MM.1S (cell line): ENCODE data around the gene PLD4.

ENCODE experiments used
- DNase-seq: peaks from one replicate; pipeline ENCODE4 v3.0.0-alpha.2; 2015
- H2AFZ ChIP-seq: fragments of 300-600 bp; sonication (generic); 2 replicates; pipeline ENCODE4 v1.6.0; 2016; ENCODE audit warnings: antibody characterized with exemption, low read length
- H3F3A ChIP-seq: fragments of 300-600 bp; sonication (generic); 2 replicates; pipeline ENCODE4 v1.6.1; 2016; ENCODE audit warnings: mild to moderate bottlenecking, antibody characterized with exemption, low read length, moderate library complexity, mixed read lengths; ENCODE audit not compliant: insufficient read depth
- H3K27ac ChIP-seq: fragments of 300-600 bp; sonication (generic); 2 replicates; pipeline ENCODE4 v1.5.1; 2016; ENCODE audit warnings: mild to moderate bottlenecking, low read length
- H3K27me3 ChIP-seq: fragments of 300-600 bp; sonication (generic); replicated peaks from 2 replicates; pipeline ENCODE4 v1.6.0; 2016; ENCODE audit warnings: low read length; ENCODE audit not compliant: insufficient read depth
- H3K36me3 ChIP-seq: fragments of 300-600 bp; sonication (generic); replicated peaks from 2 replicates; pipeline ENCODE4 v1.6.1; 2016; ENCODE audit warnings: mild to moderate bottlenecking, low read length, mixed read lengths; ENCODE audit not compliant: insufficient read depth
- H3K4me1 ChIP-seq: fragments of 300-600 bp; sonication (generic); 2 replicates; pipeline ENCODE4 v1.6.1; 2016; ENCODE audit warnings: low read length, mixed read lengths
- H3K4me2 ChIP-seq: fragments of 300-600 bp; sonication (generic); 2 replicates; pipeline ENCODE4 v1.6.0; 2016; ENCODE audit warnings: low read depth, low read length
- H3K4me3 ChIP-seq: fragments of 300-600 bp; sonication (generic); 2 replicates; pipeline ENCODE4 v1.5.1; 2016; ENCODE audit warnings: low read length, mixed read lengths
- H3K79me2 ChIP-seq: fragments of 300-600 bp; sonication (generic); 2 replicates; pipeline ENCODE4 v1.6.1; 2016; ENCODE audit warnings: mixed run types, low read length, mixed read lengths
- H3K9ac ChIP-seq: fragments of 300-600 bp; sonication (generic); 2 replicates; pipeline ENCODE4 v1.6.1; 2016; ENCODE audit warnings: low read length, mixed read lengths
- H3K9me2 ChIP-seq: fragments of 300-600 bp; sonication (generic); replicated peaks from 2 replicates; pipeline ENCODE4 v1.6.1; 2016; ENCODE audit warnings: mild to moderate bottlenecking, low read length, mixed read lengths; ENCODE audit not compliant: insufficient read depth
- H3K9me3 ChIP-seq: fragments of 300-600 bp; sonication (generic); replicated peaks from 2 replicates; pipeline ENCODE4 v1.6.1; 2016; ENCODE audit warnings: mild to moderate bottlenecking, low read length, mixed read lengths; ENCODE audit not compliant: insufficient read depth
- H4K20me1 ChIP-seq: fragments of 300-600 bp; sonication (generic); 2 replicates; pipeline ENCODE4 v1.6.1; 2016; ENCODE audit warnings: mild to moderate bottlenecking, low read length, moderate library complexity, mixed read lengths; ENCODE audit not compliant: insufficient read depth
- CTCF ChIP-seq: fragments of 300-600 bp; sonication (generic); IDR thresholded peaks from 2 replicates; pipeline ENCODE4 v1.5.1; 2016; ENCODE audit warnings: antibody characterized with exemption, low read length, mixed read lengths
- EZH2 ChIP-seq: fragments of 300-600 bp; sonication (generic); optimal IDR thresholded peaks from 2 replicates; pipeline ENCODE3; 2017; ENCODE audit warnings: low read depth, mild to moderate bottlenecking, antibody characterized with exemption, low read length, mixed read lengths
- EZH2phosphoT487 ChIP-seq: fragments of 300-600 bp; sonication (generic); IDR thresholded peaks from 2 replicates; pipeline ENCODE4 v1.6.1; 2018; ENCODE audit warnings: antibody characterized with exemption, low read length

Gene PLD4

DNA sequence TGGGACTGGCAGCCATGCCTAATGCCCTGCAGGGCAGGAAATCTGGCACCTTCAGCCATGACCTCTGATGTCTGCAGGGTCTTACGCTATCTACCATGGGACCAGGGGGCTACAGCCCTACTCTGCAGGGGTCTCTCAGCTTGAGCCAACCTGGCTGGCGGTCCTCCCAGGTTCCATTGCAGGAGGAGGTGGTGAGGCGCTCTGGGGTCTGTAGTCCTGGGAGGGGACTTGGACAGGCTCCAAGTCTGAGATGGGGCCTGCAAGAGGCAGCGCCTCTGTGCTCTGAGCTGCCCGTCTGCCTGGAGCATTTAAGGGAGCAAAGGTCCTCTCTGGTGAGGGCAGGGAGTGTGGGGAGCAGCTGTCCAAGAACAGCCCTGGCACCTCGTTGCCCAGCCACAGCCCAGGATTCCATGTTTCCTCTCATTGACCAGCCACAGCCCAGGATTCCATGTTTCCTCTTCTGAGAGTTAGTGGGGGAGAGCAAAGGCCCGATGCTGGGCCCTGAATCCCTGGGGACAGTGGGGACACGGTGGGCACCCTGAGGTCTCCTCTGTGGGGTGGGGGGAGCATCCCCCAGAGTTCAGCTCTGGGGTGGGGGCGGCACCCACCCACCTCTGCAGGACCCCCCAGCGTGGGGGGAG lies 655 bp downstream of the PLD4 start:
- no peak for DNase-seq
- no peak overlapping the region for H3K4me3 ChIP-seq
- no peaks in the 10 kb centered on the region for H3K27me3 ChIP-seq
- no peaks in the 10 kb centered on the region for H3K36me3 ChIP-seq
- H2AFZ ChIP-seq = no peak overlapping the region
- TF ChIP-seq CTCF = no peak
- no peak for TF ChIP-seq EZH2
- no peak for TF ChIP-seq EZH2phosphoT487
- H3K9me3 ChIP-seq = no peaks in the 10 kb centered on the region
- H4K20me1 ChIP-seq = no peaks in the 10 kb centered on the region
- H3K79me2 ChIP-seq = no peaks in the 10 kb centered on the region
- peaks cover 19% of the 10 kb centered on the region for H3K4me1 ChIP-seq
- H3K27ac ChIP-seq = no peak overlapping the region
- H3K4me2 ChIP-seq = no peak overlapping the region
- H3K9ac ChIP-seq = no peak overlapping the region
- H3K9me2 ChIP-seq = no peaks in the 10 kb centered on the region
- H3F3A ChIP-seq = no peaks in the 10 kb centered on the region

GRCh38 chr14:104925855-104926609 lies 1.4 kb downstream of the PLD4 start:
- H3K9ac ChIP-seq = peak overlapping the region; percentile 46
- H3K36me3 ChIP-seq = no peaks in the 10 kb centered on the region
- DNase-seq = peak; percentile 6
- no peaks in the 10 kb centered on the region for H3K79me2 ChIP-seq
- peak overlapping the region; percentile 86 for H3K4me2 ChIP-seq
- peaks cover 19% of the 10 kb centered on the region for H3K4me1 ChIP-seq
- H3K27ac ChIP-seq = peak overlapping the region; percentile 69; the same call in 1 of the 2 replicates
- no peaks in the 10 kb centered on the region for H3K9me3 ChIP-seq
- no peaks in the 10 kb centered on the region for H3K27me3 ChIP-seq
- TF ChIP-seq EZH2 = no peak
- H2AFZ ChIP-seq = no peak overlapping the region
- no peaks in the 10 kb centered on the region for H4K20me1 ChIP-seq
- H3K4me3 ChIP-seq = peak overlapping the region; percentile 15; the same call in 1 of the 2 replicates
- H3F3A ChIP-seq = no peaks in the 10 kb centered on the region
- no peaks in the 10 kb centered on the region for H3K9me2 ChIP-seq

- H3K4me1 ChIP-seq = peaks cover 19% of the 10 kb centered on the region
- peak; percentile 76 for DNase-seq
Measured at GRCh38 chr14:104926619-104927431, 2.1 kb downstream of the PLD4 start.

More at GRCh38 chr14:104926619-104927431, 2.1 kb downstream of the PLD4 start:
- H3K27me3 ChIP-seq = no peaks in the 10 kb centered on the region
- H3K9ac ChIP-seq = peak overlapping the region; percentile 46
- H3K36me3 ChIP-seq = no peaks in the 10 kb centered on the region
- H3F3A ChIP-seq = no peaks in the 10 kb centered on the region
- no peak overlapping the region for H2AFZ ChIP-seq
- H3K9me2 ChIP-seq = no peaks in the 10 kb centered on the region
- peak overlapping the region; percentile 86 for H3K4me2 ChIP-seq
- no peaks in the 10 kb centered on the region for H3K79me2 ChIP-seq
- H3K4me3 ChIP-seq = peak overlapping the region; percentile 15
- H3K9me3 ChIP-seq = no peaks in the 10 kb centered on the region
- H4K20me1 ChIP-seq = no peaks in the 10 kb centered on the region
- no peak for TF ChIP-seq EZH2
- no peak for TF ChIP-seq CTCF
- no peak for TF ChIP-seq EZH2phosphoT487
- peak overlapping the region; percentile 69; the same call in 1 of the 2 replicates for H3K27ac ChIP-seq
